HFFc6 (cell line): Measurements from ENCODE around the gene MAJIN. TPM values are rescaled to one million over a fixed set of nuclear protein-coding genes. Genes with fewer than 3 reads are reported as not detected.

ENCODE experiments used
- DNase-seq: peaks from one replicate; pipeline ENCODE4 v3.0.0-alpha.2; 2018
- H3K27ac Mint-ChIP-seq: 2 replicates; pipeline ENCODE4 v1.8.0; 2020; ENCODE audit warnings: mild to moderate bottlenecking, mixed read lengths
- H3K27me3 Mint-ChIP-seq: 2 replicates; pipeline ENCODE4 v1.8.0; 2021; ENCODE audit warnings: mild to moderate bottlenecking, moderate library complexity, mixed read lengths; ENCODE audit not compliant: insufficient read depth
- H3K36me3 Mint-ChIP-seq: 2 replicates; pipeline ENCODE4 v1.8.0; 2021; ENCODE audit warnings: low read depth, mixed read lengths
- H3K4me1 Mint-ChIP-seq: 2 replicates; pipeline ENCODE4 v1.8.0; 2020; ENCODE audit warnings: low read depth, mixed read lengths
- H3K4me3 Mint-ChIP-seq: 2 replicates; pipeline ENCODE4 v1.8.0; 2020; ENCODE audit warnings: mild to moderate bottlenecking, moderate library complexity, mixed read lengths
- H3K9me3 Mint-ChIP-seq: 2 replicates; pipeline ENCODE4 v1.8.0; 2020; ENCODE audit warnings: mild to moderate bottlenecking, mixed read lengths
- total RNA-seq, 6 experiments: library from RNA; stranded (reverse); fragmentation: NEBNext Ultra II Directional; extraction: Animal tissue kit (Norgen Biotek cat#: 25700); gene quantifications; 2 replicates in 1 of 6; 3 replicates in 5 of 6; pipeline ENCODE4 v1.2.3, GENCODE V29; 2021
- TF ChIP-seq, protein P1 (sequence below): fragments of 200-600 bp; sonication (generic); IDR thresholded peaks from 2 replicates; pipeline ENCODE4 v1.5.0; 2021; ENCODE audit warnings: antibody characterized with exemption, mild to moderate bottlenecking

MAJIN gene
- total RNA-seq, 6 experiments from 2014 or later: not detected

DNA sequence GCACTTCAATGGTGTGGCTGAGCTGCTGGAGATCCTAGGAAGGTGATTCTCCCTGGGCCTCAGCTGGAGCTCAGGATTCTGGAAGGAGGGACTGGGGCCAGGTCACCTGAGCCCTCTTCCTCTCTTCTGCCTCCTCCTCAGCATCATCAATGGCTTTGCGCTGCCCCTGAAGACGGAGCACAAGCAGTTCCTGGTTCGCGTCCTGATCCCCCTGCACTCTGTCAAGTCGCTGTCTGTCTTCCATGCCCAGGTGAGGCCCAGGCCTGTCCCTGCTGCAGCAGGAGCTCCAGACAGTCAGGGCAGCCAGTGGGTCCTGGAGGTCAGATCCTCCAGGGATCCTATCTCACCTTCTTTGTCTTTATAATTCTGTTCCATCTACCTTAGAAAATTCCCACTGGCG is 41.6 kb downstream of the MAJIN start:
- no peak for DNase-seq

DNA sequence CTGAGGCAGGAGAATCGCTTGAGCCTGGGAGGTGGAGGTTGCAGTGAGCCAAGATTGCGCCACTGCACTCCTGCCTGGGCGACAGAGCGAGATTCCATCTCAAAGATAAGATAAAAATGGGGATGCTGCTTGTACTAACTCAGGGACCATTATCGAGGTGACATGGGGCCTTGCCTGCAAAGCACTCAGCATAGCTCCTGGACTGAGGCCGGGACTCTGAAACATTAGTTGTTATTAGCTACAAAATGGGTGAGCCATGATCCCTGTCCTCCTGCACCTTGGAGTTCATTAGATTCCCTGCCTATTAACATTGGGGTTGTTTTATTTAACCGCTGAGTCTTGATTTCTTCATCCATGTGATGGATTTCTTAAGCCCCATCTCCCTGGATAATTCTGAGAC is 42.3 kb downstream of the MAJIN start:
- Mint-ChIP-seq H3K4me3 (no peak overlapping the region), H3K36me3 (peaks cover 27% of the 10 kb centered on the region; the same call in 1 of the 2 replicates), H3K27me3 (no peaks in the 10 kb centered on the region), H3K9me3 (no peaks in the 10 kb centered on the region), H3K27ac (no peak overlapping the region), H3K4me1 (no peaks in the 10 kb centered on the region)
- TF ChIP-seq, protein P1, sequence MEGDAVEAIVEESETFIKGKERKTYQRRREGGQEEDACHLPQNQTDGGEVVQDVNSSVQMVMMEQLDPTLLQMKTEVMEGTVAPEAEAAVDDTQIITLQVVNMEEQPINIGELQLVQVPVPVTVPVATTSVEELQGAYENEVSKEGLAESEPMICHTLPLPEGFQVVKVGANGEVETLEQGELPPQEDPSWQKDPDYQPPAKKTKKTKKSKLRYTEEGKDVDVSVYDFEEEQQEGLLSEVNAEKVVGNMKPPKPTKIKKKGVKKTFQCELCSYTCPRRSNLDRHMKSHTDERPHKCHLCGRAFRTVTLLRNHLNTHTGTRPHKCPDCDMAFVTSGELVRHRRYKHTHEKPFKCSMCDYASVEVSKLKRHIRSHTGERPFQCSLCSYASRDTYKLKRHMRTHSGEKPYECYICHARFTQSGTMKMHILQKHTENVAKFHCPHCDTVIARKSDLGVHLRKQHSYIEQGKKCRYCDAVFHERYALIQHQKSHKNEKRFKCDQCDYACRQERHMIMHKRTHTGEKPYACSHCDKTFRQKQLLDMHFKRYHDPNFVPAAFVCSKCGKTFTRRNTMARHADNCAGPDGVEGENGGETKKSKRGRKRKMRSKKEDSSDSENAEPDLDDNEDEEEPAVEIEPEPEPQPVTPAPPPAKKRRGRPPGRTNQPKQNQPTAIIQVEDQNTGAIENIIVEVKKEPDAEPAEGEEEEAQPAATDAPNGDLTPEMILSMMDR: no peak
- no peak for DNase-seq

More for the DNA sequence above, 41.6 kb downstream of the MAJIN start:
- no peaks in the 10 kb centered on the region for H3K9me3 Mint-ChIP-seq
- no peaks in the 10 kb centered on the region for H3K4me1 Mint-ChIP-seq
- 0 out of 2 replicates have a peak, but pooled peaks cover under 1% of the 10 kb centered on the region for H3K27me3 Mint-ChIP-seq
- peaks cover 27% of the 10 kb centered on the region; the same call in 1 of the 2 replicates for H3K36me3 Mint-ChIP-seq
- H3K4me3 Mint-ChIP-seq: no peak overlapping the region
- no peak overlapping the region; the same call in 1 of the 2 replicates for H3K27ac Mint-ChIP-seq
- TF ChIP-seq, protein P1: no peak

DNA sequence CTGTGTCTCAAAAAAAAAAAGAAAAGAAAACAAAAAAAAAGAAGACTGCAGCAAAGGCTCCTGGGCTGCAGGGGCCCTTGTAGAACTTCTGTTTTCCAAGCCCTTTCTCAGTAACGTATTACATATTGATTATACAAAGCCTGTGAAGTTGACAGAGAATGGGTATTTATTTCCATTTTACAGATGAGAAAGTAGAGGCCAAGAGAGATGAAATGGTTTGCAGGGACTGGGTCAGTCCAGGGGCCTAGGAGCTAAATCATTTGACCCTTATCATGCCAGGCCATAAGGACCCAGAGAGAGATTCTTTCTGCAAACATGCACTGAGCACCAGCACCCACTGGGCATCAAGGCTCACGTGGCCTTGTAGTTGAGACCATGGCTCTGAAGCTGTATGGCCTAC is 43.0 kb downstream of the MAJIN start:
- TF ChIP-seq, protein P1: no peak
- Mint-ChIP-seq H3K27me3 (no peaks in the 10 kb centered on the region), H3K36me3 (peaks cover 22% of the 10 kb centered on the region; the same call in 1 of the 2 replicates), H3K4me3 (no peak overlapping the region), H3K27ac (no peak overlapping the region), H3K4me1 (peaks cover 6% of the 10 kb centered on the region), H3K9me3 (no peaks in the 10 kb centered on the region)
- DNase-seq: no peak

DNA sequence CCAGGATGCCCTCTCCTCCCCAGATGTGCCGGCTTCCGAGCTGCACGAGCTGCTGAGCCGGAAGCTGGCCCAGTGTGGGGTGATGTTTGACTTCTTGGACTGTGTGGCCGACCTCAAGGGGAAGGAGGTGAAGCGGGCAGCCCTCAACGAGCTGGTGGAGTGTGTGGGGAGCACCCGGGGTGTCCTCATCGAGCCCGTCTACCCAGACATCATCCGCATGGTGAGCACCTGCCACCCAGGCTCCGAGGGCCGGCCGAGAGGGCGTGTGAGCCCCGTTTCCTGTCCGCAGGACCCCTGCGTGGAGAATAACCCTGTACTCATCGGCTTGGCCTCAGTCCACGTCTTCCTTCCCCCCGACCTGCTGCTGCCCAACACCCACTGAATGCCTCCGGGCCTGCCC is 45.2 kb downstream of the MAJIN start:
- Mint-ChIP-seq H3K36me3 (0 out of 2 replicates have a peak, but pooled peaks cover 13% of the 10 kb centered on the region), H3K4me3 (no peak overlapping the region; the same call in 1 of the 2 replicates), H3K9me3 (no peaks in the 10 kb centered on the region), H3K27ac (no peak overlapping the region), H3K27me3 (no peaks in the 10 kb centered on the region), H3K4me1 (peaks cover 10% of the 10 kb centered on the region)
- TF ChIP-seq, protein P1: no peak
- DNase-seq: no peak

DNA sequence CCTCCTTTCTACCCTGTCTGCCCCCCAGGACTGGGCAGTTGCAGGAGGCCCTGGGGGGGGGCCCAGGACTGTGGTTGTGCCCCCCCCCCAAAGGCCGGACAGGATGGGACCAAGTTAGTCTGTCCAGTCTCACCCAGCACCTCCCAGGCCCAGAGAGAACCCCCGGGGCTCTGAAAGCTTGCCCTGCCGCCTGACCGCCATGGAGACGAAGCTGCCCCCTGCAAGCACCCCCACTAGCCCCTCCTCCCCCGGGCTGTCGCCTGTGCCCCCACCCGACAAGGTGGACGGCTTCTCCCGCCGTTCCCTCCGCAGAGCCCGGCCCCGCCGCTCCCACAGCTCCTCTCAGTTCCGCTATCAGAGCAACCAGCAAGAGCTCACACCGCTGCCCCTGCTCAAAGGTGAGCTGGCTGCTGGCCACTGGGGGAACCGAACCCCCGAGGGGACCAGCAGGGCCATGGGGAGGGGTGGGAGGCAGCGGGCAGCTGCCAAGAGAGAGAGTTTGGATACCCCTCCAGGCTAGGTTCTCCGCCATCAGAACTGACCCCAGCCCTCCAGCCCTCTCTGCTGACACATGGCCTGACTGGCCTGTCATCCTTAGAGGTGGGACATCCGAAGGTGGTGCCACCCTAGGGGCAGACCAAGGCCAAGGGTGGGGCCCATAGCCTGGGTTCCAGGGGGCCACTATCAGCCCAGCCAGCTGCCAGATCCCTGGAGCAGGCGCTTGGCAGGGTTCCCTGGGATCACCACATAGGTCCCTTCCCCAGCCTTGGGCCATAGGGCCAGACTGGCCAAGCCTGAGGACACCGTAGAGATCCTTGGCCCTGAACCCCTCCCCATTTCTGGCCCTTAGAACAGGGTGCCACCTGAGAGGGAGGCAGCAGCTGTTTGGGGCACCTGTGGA is 46.1 kb downstream of the MAJIN start:
- Mint-ChIP-seq H3K9me3 (no peaks in the 10 kb centered on the region), H3K4me3 (peak overlapping the region; percentile 95), H3K27ac (no peak overlapping the region), H3K27me3 (no peaks in the 10 kb centered on the region), H3K36me3 (0 out of 2 replicates have a peak, but pooled peaks cover 9% of the 10 kb centered on the region), H3K4me1 (peaks cover 10% of the 10 kb centered on the region)
- no peak for DNase-seq
- TF ChIP-seq, protein P1: no peak
